ENCODE results near the gene HADHB. TPM values are rescaled to one million over a fixed set of nuclear protein-coding genes. Genes with fewer than 3 reads are reported as not detected.
"Not testable (repeated sequence)": the region's sequence is repeated elsewhere in the genome, so short reads cannot be mapped to it uniquely, and the experiment has no call there.

The HADHB gene
- total RNA-seq, 3 donors from 2014 or later: 144 to 186 (median 149) TPM

- intact Hi-C loops (cut with DNase I, micrococcal nuclease): no loop called here
- H3K4me3 ChIP-seq: no peak overlapping the region
- H3K9me3 ChIP-seq: no peaks in the 10 kb centered on the region
- no peak for TF ChIP-seq CTCF (IDR thresholded peaks at IDR 0.05)
- H3K36me3 ChIP-seq (ENCODE audit: low read depth): no peaks in the 10 kb centered on the region
- H3K4me1 ChIP-seq (ENCODE audit: low read depth): no peaks in the 10 kb centered on the region
- DNase-seq (no peak), ATAC-seq (no peak)
Observed at GRCh38 chr2:26255759-26256384, 11.1 kb downstream of the HADHB start.

GRCh38 chr2:26258836-26259235 is 14.1 kb downstream of the HADHB start:
- H3K9me3 ChIP-seq; intact Hi-C loops (cut with DNase I, micrococcal nuclease); H3K36me3 ChIP-seq (ENCODE audit: low read depth); H3K4me3 ChIP-seq; ATAC-seq; DNase-seq; H3K4me1 ChIP-seq (ENCODE audit: low read depth): not testable (repeated sequence)

GRCh38 chr2:26268213-26268612 is 23.5 kb downstream of the HADHB start:
- no peak for DNase-seq
- H3K9me3 ChIP-seq: no peaks in the 10 kb centered on the region
- no peak for TF ChIP-seq CTCF (IDR thresholded peaks at IDR 0.05)
- peaks cover 3% of the 10 kb centered on the region for H3K36me3 ChIP-seq (ENCODE audit: low read depth)
- no peak overlapping the region for H3K4me3 ChIP-seq
- intact Hi-C loops (cut with DNase I, micrococcal nuclease): no loop called here
- H3K4me1 ChIP-seq (ENCODE audit: low read depth): no peaks in the 10 kb centered on the region
- no peak for ATAC-seq

GRCh38 chr2:26268670-26269385 is 24.1 kb downstream of the HADHB start:
- H3K4me3 ChIP-seq; intact Hi-C loops (cut with DNase I, micrococcal nuclease); ATAC-seq; DNase-seq; H3K9me3 ChIP-seq; H3K4me1 ChIP-seq (ENCODE audit: low read depth); H3K36me3 ChIP-seq (ENCODE audit: low read depth): not testable (repeated sequence)

- H3K9me3 ChIP-seq: no peaks in the 10 kb centered on the region
- no peak for DNase-seq
- intact Hi-C loops (cut with DNase I, micrococcal nuclease): no loop called here
- H3K4me3 ChIP-seq: no peak overlapping the region
- no peak for ATAC-seq
- H3K4me1 ChIP-seq (ENCODE audit: low read depth): no peaks in the 10 kb centered on the region
- no peaks in the 10 kb centered on the region for H3K36me3 ChIP-seq (ENCODE audit: low read depth)
- no peak for TF ChIP-seq CTCF (IDR thresholded peaks at IDR 0.05)
Observed at GRCh38 chr2:26269571-26270158, 24.9 kb downstream of the HADHB start.

- intact Hi-C loops (cut with DNase I, micrococcal nuclease): no loop called here
- no peak for ATAC-seq
- no peak overlapping the region for H3K4me3 ChIP-seq
Observed at GRCh38 chr2:26270373-26270772, 25.6 kb downstream of the HADHB start.

More at GRCh38 chr2:26270373-26270772, 25.6 kb downstream of the HADHB start:
- no peak for DNase-seq
- Histone ChIP-seq H3K4me1 (ENCODE audit: low read depth) (no peaks in the 10 kb centered on the region), H3K9me3 (no peaks in the 10 kb centered on the region), H3K36me3 (ENCODE audit: low read depth) (no peaks in the 10 kb centered on the region)
- no peak for TF ChIP-seq CTCF (IDR thresholded peaks at IDR 0.05)

Measured in mucosa of descending colon (tissue), 3 donors.